Lower leg skin (tissue), 3 donors: ENCODE measurements around the gene UBE2L5.

Experiments used
- CTCF ChIP-seq, 3 donors: fragments of 450-650 bp; IDR thresholded peaks; one replicate each; pipeline ENCODE4 v1.5.1; 2016; ENCODE audit warnings: antibody characterized with exemption in 3 of 3, mild to moderate bottlenecking in 3 of 3, moderate library complexity in 2 of 3
- POLR2A ChIP-seq, 2 donors: fragments of 450-650 bp; IDR thresholded peaks; one replicate each; pipeline ENCODE4 v1.6.1; 2016 to 2017; ENCODE audit warnings: antibody characterized with exemption in 2 of 2, mild to moderate bottlenecking in 1 of 2, moderate library complexity in 1 of 2

DNA sequence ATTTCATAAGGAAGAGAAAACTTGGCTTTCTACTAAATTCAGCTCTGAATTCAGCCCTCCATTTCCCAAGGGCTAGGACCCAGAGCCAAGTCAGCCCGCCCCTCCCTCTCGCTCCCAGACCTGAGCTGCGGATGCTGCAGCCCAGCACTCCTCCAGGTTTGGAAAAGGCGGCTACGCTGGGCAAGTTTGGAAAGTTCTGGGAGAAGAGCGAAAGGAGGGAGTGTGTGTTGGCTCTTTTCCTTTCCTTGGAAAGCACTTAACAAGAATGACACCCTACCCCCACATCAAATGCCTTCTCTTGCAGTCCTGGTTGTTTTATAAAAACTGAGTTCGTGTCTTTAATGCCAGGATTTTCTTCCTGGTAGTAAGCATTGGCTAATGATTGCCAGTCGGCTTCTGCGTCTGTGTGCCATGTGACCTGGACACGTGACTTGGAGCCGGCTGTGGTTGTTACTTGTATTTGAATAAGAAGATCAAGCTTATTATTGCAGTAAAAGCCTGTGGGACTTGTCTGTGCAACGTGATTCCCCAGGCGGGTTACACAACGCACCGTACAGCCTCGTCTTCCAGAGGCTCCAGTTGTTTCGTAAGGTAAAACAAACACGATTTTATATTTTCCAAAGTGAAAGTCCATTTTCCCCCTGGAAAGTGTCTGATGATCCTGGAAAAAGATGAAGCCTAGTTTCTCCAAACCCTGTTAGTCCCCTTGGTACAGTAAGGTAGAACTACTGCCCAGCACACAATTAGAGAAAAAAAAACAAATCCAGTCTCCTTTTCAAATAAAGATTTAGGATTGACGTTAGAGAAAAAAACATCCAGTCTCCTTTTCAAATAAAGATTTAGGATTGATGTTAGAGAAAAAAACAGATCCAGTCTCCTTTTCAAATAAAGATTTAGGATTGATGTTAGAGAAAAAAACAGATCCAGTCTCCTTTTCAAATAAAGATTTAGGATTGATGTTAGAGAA is 26.8 kb upstream of the UBE2L5 start:
- TF ChIP-seq CTCF (IDR thresholded peaks at IDR 0.05), result no peak
- TF ChIP-seq POLR2A (IDR thresholded peaks at IDR 0.05), result peak in 1 of 2 donors; percentile 31
